Ascending aorta (tissue), 2 donors: Measurements from ENCODE around the gene PASK. TPM values are rescaled to one million over a fixed set of nuclear protein-coding genes. Genes with fewer than 3 reads are reported as not detected.

Experiments
- DNase-seq, 2 donors: peaks; one replicate each; pipeline ENCODE4 v3.0.0-alpha.2; 2019; ENCODE audit warnings: low spot score in 2 of 2
- H3K27ac ChIP-seq, 2 donors: fragments of 200-600 bp; sonication (generic); one replicate each; pipeline ENCODE4 v1.5.1; 2016 to 2017; ENCODE audit warnings: mild to moderate bottlenecking in 1 of 2
- H3K27me3 ChIP-seq: fragments of 200-600 bp; sonication (generic); one replicate; pipeline ENCODE4 v1.5.1; 2017
- H3K36me3 ChIP-seq, 2 donors: fragments of 200-600 bp; sonication (generic); one replicate each; pipeline ENCODE4 v1.5.1; 2016
- H3K4me1 ChIP-seq, 2 donors: fragments of 200-600 bp; sonication (generic); one replicate each; pipeline ENCODE4 v1.5.1; 2016 to 2017; ENCODE audit warnings: mild to moderate bottlenecking in 1 of 2
- H3K4me3 ChIP-seq, 2 donors: fragments of 200-600 bp; sonication (generic); one replicate each; pipeline ENCODE4 v1.5.1; 2016 to 2017; ENCODE audit warnings: mild to moderate bottlenecking in 1 of 2
- H3K9me3 ChIP-seq, 2 donors: fragments of 200-600 bp; sonication (generic); one replicate each; pipeline ENCODE4 v1.5.1; 2016
- intact Hi-C: fragments of 100-400 bp; cut with DNase I; formaldehyde crosslinking; loops from one replicate; pipeline ENCODE4 v1.15.1; 2023
- total RNA-seq: library from RNA; depleted of rRNA; stranded (reverse); fragments of >200 nt; gene quantifications from one replicate; pipeline ENCODE4 v1.1.0, GENCODE V29; 2016
- TF ChIP-seq, protein P1 (sequence below), 3 experiments: fragments of 200-600 bp in 2 of 3; fragments of 450-650 bp in 1 of 3; sonication (generic) in 2 of 3; IDR thresholded peaks; one replicate each; pipeline ENCODE4 v1.5.1; 2016 to 2019; ENCODE audit warnings: antibody characterized with exemption in 3 of 3, mild to moderate bottlenecking in 1 of 3, moderate library complexity in 1 of 3

PASK gene
- total RNA-seq, 1 donor from 2014 or later = not detected

DNA sequence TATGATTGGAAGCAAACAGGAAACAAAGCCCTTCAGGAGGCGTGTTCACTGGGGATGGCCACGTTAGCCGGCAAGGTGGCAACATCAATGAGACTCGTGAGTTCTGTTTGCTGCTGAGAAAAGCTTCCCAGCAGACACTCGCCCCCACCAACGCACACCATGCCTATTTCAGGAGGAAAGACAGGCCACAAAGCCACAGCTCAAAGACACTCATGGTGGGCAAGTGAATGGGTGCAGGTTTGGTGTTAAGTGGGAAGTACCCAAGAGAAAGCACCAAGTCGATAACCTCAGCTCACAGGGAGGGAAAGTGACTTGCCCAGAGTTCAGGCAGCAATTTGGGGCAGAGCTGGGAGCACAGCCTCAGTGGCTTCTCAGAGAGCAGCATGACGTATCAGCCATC is 36.7 kb downstream of the PASK start:
- no peaks in the 10 kb centered on the region for H3K36me3 ChIP-seq
- no peaks in the 10 kb centered on the region for H3K4me1 ChIP-seq
- TF ChIP-seq, protein P1, sequence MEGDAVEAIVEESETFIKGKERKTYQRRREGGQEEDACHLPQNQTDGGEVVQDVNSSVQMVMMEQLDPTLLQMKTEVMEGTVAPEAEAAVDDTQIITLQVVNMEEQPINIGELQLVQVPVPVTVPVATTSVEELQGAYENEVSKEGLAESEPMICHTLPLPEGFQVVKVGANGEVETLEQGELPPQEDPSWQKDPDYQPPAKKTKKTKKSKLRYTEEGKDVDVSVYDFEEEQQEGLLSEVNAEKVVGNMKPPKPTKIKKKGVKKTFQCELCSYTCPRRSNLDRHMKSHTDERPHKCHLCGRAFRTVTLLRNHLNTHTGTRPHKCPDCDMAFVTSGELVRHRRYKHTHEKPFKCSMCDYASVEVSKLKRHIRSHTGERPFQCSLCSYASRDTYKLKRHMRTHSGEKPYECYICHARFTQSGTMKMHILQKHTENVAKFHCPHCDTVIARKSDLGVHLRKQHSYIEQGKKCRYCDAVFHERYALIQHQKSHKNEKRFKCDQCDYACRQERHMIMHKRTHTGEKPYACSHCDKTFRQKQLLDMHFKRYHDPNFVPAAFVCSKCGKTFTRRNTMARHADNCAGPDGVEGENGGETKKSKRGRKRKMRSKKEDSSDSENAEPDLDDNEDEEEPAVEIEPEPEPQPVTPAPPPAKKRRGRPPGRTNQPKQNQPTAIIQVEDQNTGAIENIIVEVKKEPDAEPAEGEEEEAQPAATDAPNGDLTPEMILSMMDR (IDR thresholded peaks at IDR 0.05) = no peak
- intact Hi-C loops = no loop called here
- H3K4me3 ChIP-seq = no peak overlapping the region
- no peaks in the 10 kb centered on the region for H3K9me3 ChIP-seq
- no peak overlapping the region for H3K27ac ChIP-seq
- no peaks in the 10 kb centered on the region for H3K27me3 ChIP-seq
- DNase-seq = no peak

DNA sequence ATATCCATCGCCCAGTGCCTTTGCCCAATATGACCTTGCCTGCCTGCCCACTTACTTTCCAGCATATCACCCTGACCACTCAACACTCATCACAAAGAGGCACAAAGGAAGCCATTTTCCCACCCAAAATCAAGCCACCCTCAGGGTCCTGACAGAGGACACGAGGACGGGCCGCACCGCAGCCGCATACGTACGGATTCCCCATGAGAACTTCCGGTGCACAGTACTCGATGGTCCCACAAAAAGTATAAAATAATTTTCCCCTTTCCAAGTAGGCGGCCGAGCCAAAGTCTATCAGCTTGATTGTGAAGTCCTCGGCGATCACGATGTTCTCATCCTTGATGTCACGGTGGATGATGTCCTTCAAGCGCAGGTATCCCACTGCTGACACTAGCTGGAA is 37.2 kb downstream of the PASK start:
- no peak for DNase-seq
- Histone ChIP-seq H3K4me3 (no peak overlapping the region), H3K36me3 (no peaks in the 10 kb centered on the region), H3K27me3 (no peaks in the 10 kb centered on the region), H3K4me1 (no peaks in the 10 kb centered on the region), H3K27ac (no peak overlapping the region), H3K9me3 (no peaks in the 10 kb centered on the region)
- TF ChIP-seq, protein P1 (IDR thresholded peaks at IDR 0.05) = no peak
- intact Hi-C loops = no loop called here

DNA sequence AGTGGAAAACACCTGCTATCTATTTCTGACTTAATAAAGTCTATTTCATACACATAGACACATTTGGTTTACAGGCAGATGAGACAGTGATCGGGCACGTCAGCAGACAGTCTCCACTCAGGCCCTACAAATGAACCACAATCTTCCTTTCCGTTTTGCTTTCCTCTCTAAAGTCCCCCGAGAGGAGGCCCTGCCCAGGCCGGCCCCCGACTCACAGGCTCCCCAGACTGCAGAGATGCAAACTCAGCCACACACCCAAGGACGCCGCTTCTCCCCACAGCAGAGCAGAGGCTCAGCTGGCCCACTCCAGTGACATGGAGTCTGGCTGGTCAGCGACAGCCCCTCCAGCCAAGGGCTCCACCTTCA is 37.8 kb downstream of the PASK start:
- no peak overlapping the region for H3K27ac ChIP-seq
- no peaks in the 10 kb centered on the region for H3K9me3 ChIP-seq
- TF ChIP-seq, protein P1 (IDR thresholded peaks at IDR 0.05) = no peak
- DNase-seq = no peak
- no peaks in the 10 kb centered on the region for H3K4me1 ChIP-seq
- H3K36me3 ChIP-seq = no peaks in the 10 kb centered on the region
- H3K4me3 ChIP-seq = no peak overlapping the region
- no peaks in the 10 kb centered on the region for H3K27me3 ChIP-seq
- intact Hi-C loops = no loop called here

DNA sequence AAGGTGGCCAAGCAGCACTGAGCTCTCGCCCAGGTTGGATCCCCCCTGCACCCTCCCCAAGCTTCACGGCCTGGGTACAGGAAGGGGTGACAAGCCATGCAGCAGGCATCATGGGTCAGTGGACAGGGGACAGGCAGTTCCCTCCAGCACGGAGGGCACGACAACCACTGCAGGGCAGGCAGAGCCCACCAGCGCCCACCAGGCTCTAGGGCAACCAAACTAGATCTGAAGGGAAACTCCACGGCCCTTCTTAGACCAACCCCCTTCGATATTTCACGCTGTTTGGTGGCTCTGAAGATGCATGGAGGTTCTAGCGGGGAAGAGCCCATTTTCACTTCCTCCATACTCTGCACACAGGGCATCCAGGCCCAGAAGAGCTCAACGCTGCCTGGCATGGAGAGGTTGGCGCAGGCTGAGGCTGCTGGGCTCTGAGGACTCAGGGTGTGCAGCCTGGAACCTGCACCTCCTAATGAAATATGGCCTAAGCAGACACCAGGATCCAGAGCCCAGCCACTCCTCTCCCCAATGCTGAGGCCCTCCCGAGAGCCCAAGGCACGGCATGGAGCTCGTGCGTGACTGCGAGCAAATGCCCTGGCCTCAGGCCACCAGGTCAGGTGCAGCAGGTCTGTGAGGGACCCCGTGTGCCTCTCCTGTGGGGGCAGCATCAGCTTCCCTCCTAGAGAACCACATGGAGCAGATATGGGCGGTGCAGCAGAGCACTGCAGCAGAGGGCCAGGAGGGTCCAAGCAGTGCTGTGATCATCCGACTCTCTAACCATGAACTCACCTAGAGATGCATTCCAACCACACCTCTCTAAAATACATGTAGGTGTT is 38.4 kb downstream of the PASK start:
- H3K27me3 ChIP-seq = no peaks in the 10 kb centered on the region
- H3K36me3 ChIP-seq = no peaks in the 10 kb centered on the region
- no peak overlapping the region for H3K4me3 ChIP-seq
- no peak overlapping the region for H3K27ac ChIP-seq
- intact Hi-C loops = no loop called here
- no peak for DNase-seq
- TF ChIP-seq, protein P1 (IDR thresholded peaks at IDR 0.05) = no peak
- H3K9me3 ChIP-seq = no peaks in the 10 kb centered on the region
- no peaks in the 10 kb centered on the region for H3K4me1 ChIP-seq

DNA sequence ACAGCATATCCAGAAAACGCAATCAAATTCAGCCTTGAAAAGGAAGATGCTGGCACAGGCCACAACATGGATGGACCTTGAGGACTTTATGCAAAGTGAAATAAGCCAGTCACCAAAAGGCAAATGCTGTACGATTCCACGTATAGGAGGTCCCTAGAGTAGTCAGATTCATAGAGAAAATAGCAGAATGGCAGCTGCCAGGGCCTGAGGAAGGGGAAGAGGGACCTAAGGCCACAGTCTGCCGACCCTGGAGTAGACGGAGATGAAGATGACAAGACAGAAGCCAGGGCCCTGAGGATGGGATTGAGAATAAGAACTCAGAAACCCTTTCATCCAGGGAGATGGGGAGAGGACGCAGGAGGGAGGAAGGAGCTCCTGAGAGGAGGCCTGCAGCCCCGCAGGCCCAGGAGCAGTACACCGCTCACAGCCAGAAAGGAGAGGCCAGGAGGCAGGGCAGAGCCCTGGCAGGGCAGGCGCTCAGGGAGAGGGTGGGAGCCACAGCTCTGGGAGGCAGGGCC is 39.1 kb downstream of the PASK start:
- intact Hi-C loops = no loop called here

More for the DNA sequence above, 39.1 kb downstream of the PASK start:
- H3K9me3 ChIP-seq = no peaks in the 10 kb centered on the region
- H3K36me3 ChIP-seq = no peaks in the 10 kb centered on the region
- H3K4me1 ChIP-seq = no peaks in the 10 kb centered on the region
- DNase-seq = no peak
- no peak overlapping the region for H3K4me3 ChIP-seq
- TF ChIP-seq, protein P1 (IDR thresholded peaks at IDR 0.05) = no peak
- H3K27ac ChIP-seq = no peak overlapping the region
- H3K27me3 ChIP-seq = no peaks in the 10 kb centered on the region
